ENCODE data around the gene ORMDL2.
"Not testable (repeated sequence)": the region's sequence is repeated elsewhere in the genome, so short reads cannot be mapped to it uniquely, and the experiment has no call there.

Gene ORMDL2

GRCh38 chr12:55852740-55853139, 34.9 kb downstream of the ORMDL2 start:
- DNase-seq (ENCODE audit: low spot score) = no peak

DNA sequence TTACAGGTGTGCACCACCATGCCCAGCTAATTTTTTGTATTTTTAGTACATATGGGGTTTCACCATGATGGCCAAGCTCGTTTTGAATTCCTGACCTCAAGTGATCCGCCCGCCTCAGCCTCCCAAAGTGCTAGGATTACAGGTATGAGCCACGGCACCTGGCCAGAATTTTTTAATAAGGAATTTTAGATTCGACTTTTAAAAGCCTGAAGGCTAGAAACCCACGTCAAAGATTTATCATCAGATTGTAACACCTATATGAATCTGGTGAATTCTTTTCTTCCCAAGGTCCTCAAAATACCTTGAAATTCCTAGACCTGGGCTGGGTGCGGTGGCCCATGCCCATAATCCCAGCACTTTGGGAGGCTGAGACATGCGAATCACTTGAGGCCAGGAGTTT, 43.6 kb downstream of the ORMDL2 start:
- DNase-seq (ENCODE audit: low spot score) = no peak

GRCh38 chr12:55861871-55862270, 44.0 kb downstream of the ORMDL2 start:
- no peak for DNase-seq (ENCODE audit: low spot score)

DNA sequence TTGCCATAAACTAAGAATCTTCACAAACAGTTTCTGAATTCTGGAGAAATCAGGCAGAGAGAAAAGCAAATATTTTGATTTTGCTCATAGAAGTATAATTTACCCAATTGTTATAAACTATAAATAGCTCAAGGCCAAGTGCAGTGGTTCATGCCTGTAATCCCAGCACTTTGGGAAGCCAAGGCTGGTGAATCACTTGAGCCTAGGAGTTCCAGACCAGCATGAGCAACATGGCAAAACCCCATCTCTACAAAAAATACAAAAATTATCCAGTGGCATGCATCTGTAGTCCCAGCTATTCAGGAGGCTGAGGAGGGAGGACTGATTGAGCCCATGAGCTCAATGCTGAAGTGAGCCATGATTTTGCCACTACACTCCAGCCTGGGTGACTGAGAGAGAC, 44.4 kb downstream of the ORMDL2 start:
- DNase-seq (ENCODE audit: low spot score) = no peak

DNA sequence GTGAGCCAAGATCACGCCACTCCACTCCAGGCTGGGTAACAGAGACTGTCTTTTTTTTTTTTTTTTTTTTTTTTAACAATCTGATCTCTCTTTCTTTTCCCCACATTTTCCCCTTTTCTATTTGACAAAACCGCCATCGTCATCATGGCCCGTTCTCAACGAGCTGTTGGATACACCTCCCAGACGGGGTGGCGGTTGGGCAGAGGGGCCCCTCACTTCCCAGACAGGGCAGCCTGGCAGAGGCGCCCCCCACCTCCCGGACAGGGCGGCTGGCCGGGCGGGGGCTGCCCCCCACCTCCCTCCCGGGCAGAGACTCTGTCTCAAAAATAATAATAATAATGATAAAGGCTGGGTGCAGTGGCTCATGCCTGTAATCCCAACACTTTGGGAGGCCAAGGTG, 45.1 kb downstream of the ORMDL2 start:
- DNase-seq (ENCODE audit: low spot score) = not testable (repeated sequence)

GRCh38 chr12:55865327-55865726, 47.5 kb downstream of the ORMDL2 start:
- DNase-seq (ENCODE audit: low spot score) = no peak

- not testable (repeated sequence) for DNase-seq (ENCODE audit: low spot score)
Observed at GRCh38 chr12:55866454-55867004, 48.7 kb downstream of the ORMDL2 start.

Data from CD4-positive, alpha-beta T cell treated with Interleukin-15 for 4 hours (primary cell).